ENCODE data around the gene ST3GAL4.
"Not testable (repeated sequence)": the region's sequence is repeated elsewhere in the genome, so short reads cannot be mapped to it uniquely, and the experiment has no call there.

Gene ST3GAL4

DNA sequence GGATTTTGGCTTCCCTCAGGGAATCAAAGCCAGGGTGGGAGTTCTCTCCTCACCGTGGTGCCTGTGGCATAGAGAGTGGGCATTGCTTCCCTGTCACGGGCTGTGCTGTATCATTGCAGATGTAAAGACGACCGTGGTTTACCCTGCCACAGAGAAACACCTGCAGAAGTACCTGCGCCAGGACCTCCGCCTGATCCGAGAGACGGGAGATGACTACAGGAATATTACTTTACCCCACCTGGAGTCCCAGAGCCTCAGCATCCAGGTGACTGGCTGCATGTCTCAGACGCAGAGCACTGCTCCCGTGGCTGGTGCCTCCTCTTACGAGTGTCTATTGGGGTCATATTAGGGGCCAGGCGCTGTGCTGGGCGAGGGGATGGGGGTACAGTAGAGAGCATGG lies 24.2 kb upstream of the ST3GAL4 start:
- DNase-seq = no peak

DNA sequence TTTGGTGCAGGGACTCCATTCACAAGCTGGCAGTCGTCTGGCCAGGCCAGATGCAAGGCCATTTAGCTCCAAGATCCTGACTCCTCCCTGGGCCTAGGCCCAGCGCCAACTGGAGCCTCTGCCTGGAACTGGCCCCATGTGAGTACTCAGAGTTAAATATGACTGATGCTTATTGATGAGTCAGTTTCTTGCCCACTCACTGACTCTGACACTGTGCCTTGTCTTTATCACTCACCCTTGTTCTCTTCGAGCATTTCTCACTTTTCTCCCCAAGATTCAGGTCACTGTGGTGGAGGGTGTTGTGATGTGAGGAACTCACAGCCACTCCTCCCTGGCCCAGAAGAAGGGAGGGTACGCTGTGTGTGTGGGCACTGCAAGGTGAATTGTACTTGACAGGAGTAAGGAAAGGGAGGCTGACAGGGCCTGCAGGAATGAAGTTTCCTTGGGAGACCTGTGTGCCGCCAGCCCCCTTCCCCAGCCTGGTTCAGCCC lies 23.2 kb upstream of the ST3GAL4 start:
- DNase-seq = no peak

DNA sequence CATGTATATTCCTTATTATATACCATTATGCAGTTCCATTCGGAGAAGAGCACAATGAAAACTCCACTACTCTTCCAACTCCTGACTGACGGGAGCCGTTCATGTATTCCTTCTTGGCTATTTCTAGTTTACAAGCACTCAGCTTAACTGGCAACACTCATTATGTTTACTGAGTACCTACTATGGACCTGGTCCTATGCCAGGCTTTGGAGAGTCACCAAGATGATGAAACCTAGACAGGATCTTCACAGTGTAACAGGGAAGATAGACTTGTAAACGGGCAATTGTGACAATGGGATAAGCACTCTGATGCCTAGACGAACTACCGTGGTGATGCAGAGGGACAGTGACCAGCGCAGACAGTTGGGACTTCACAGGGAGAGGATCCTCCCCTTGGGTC lies 22.3 kb upstream of the ST3GAL4 start:
- no peak for DNase-seq

DNA sequence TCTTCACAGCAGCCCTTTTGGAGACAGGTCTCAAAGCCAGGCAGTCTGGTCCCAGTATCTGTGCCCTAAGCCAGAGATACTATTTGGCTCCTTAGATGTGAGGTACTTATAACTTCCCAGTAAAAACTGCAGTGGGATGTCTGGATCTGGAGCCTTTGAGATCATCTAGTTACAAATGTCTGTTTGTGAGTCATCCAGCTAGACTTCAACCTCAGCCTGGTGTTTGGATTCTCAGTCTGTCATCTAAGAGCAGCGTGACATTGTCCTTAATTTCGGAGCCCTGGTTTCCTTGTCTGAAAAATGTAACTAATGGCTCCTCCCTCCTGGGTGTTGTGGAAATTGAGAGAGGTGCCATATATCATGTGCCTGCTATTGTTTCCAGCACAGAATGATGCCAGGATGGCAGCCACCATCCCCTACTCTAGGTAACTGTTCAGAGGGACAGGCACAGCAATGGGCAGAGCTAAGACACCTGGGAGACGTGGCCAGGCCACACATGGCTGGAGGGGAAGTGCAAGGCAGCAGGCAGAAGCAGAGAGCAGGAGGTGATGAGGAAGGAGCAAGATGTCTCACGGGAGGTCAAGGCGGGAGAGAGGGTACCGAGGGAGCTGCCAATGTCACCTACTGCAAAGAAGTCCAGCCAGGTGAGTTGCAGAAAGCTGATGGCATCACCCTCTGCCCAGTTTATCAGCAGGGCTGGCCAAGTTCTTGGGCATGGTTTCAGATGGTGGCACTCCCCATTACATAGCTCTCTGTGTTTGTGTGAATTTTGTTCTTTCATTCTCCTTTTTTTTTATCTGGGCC lies 20.6 kb upstream of the ST3GAL4 start:
- no peak for DNase-seq

DNA sequence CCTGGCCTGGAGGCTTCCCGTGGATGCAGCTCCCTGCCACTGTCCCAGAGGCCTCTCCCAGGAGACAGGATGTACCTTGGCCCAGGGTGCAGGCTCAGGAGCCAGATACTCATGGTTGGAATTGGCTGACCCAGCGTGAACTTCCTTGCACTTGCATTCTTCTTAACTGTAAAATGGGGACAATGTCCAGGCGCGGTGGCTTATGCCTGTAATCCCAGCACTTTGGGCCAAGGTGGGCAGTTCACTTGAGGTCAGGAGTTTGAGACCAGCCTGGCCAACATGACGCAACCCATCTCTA lies 20.1 kb upstream of the ST3GAL4 start:
- no peak for DNase-seq

DNA sequence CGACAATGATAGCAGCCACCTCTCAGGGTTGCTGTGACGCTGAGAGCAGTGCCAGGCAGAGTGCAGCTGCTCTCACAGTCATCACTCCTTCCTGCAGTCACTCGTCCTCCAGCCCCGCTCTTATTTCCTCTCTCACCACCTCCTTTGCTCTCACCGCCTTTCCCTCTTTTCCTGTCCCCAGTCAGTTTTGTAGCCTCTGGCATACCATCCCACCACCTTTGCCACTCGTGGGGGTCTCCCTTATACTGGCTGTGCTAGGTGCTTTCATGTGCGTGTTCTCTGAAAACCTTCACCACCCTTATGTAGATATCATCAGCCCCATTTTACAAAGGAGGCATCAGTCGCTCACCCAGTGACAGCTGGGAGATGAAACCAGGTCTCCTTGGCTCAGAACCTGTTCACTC lies 19.3 kb upstream of the ST3GAL4 start:
- DNase-seq = no peak

DNA sequence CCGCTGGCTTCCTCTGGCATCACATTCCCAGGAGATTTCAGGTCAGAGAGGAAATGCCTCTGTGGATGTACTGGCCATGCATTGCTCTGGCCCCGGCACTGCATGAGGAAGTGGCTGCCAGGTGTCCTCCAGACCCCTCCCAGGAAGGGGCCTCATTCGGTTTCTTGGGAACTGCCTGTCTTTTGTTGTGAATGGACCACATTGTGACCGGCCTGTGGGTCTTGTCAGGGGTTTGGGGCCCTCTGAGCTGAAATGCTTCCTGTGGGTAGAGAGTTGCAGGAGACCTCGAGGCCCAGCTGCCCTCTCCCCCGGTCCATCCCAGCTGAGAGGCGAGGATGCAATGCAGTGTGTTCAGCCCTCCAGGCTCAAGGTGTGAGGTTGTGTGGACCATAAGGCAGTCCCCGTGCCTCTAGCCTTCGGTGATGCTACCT lies 18.8 kb upstream of the ST3GAL4 start:
- DNase-seq = no peak

DNA sequence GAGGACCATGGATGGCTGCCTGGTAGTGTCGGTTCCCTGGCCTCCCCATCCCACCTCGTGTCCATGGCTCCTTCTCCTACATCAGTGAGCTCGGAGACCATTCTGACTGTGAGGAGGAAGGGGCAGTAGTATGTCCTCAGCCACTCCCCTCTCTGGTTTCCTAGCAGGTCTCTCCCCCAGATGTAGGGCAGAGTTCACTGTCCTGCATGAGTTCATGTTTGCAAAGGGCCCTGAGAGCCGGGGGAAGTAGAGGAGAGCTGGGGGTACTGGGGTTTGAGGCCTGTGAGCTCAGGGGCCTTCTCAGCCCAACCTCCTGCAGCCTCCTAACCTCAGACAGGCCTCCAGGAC lies 18.4 kb upstream of the ST3GAL4 start:
- no peak for DNase-seq

DNA sequence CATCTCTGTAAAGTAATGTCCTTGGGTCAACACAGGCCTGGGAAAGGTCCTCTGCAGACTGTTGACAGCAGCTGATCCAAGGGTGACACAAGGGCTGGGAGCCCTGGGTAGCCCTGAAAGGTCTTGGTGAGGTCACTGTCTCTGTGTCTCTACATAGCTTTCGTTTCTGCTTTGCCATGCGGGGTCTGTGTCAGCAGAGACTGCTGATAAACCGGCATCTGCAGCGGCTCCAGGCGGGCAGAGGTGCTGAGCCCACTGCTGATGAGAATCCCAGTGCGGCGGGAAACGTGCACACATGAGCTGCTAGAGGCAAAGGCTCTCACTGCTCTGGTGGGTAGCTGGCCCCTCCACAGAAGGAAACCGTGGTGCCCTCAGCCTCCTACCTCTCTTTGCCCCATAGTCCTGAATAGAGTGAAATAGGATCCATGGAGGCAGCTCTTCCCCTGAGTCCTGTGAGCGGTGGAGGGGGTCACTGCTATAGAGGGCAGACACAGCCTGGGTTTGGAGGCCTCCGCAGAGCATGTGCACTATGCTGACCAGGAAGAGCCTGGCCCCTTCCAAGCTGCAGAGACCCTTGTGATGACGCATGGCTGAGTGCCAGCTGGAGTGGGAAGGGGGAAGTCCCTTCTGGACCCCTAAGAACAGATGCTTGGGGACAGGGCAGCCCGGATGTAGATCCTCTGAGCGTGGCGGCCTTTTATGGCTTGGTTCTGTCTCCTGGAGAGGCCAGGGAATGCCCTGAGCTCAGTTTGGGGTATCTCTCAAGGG lies 17.8 kb upstream of the ST3GAL4 start:
- DNase-seq = no peak

DNA sequence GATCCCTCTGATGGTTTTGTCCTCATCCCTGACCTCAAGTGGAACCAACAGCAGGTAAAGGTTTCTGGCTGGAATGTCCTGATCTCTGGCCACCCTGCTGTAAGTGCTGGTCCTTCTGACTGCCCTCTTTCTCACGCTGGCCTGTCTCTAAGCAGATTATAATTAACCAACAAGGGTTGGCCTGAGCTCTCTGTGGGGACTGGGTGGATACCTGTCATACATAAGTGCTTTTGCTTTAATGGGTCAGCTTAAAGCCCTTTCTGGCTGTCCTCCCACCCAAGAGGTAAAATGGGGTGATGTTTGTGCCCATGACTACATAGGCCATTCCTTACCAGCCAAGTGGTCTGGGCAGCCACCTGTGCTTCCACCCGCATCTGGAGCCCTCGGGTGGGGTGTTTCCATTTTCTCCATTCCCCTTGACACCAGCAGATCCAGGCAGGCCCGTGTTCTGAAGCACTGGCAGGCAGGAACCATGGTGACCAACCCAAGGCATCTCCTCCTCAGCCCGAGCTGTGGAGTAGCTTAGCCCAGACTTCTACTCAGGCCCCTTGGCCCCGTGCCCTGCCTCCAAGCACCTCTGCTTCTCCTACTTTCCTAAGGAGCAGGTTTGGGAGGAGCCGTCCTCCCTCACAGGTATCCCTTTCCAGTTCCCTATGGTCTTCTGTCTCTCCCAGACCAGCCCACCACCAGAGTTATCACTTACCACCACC lies 17.0 kb upstream of the ST3GAL4 start:
- no peak for DNase-seq

DNA sequence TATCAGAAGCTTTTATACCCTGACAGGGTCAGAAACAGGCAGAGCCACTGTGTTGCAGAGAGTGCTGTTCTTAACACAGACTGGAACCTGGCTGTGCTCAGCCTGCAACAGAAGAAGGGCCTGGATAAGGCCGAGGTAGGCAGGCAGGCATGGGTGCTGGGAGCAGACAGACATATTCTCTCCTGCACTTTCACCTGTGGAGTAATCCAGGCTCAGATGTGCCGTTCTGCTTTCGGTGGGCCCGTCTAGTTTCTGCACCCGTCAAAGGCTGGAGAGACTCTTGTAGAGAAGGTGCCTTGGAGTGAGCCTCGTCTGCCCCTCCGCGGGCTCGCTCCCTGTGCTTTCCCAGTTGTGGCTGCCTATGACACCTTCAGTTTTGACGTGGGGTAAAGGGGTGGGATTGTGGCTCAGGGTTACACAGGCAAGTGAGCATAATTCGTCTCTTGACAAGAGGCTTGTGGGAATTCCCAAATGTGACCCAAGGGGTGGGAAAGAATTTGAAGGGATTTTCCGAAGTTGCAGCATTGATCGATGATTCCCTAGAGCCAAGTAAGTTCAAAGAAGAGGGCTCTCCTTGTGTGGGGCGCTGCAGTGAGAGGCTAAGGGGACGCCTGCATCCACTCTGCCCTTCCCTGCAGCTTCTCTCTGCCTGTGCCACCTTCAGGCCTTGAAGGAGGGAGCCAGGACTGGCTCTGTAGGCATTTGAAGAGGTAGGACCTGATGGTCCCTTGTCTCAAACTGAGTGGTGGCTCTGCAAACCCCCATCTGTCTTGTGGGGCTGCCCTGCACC lies 16.2 kb upstream of the ST3GAL4 start:
- no peak for DNase-seq

DNA sequence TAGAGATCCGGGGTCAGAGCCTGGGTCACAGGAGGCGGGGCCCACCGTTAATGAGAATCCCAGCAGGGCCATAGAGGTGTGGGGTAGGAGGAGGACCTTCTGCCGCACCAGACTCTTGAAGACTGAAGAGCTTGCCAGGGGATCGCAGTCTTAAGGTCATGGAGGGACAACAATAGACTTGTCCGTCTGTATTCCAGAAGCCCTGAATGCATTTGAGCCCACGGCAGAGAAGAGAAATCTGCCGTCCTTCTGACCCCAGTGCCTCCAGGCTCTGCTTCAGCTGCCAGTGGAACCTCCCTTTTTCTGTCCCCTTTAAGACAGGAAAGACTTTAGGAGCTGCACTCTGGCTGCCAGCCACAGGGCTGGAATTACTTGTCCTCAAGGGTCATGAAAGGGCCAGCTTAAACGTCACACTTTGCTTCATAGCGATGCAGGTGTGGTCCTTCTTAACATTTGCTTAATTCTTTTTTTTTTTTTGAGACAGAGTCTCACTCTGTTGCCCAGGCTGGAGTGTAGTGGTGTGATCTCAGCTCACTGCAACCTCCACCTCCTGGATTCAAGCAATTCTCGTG lies 15.5 kb upstream of the ST3GAL4 start:
- DNase-seq = no peak

DNA sequence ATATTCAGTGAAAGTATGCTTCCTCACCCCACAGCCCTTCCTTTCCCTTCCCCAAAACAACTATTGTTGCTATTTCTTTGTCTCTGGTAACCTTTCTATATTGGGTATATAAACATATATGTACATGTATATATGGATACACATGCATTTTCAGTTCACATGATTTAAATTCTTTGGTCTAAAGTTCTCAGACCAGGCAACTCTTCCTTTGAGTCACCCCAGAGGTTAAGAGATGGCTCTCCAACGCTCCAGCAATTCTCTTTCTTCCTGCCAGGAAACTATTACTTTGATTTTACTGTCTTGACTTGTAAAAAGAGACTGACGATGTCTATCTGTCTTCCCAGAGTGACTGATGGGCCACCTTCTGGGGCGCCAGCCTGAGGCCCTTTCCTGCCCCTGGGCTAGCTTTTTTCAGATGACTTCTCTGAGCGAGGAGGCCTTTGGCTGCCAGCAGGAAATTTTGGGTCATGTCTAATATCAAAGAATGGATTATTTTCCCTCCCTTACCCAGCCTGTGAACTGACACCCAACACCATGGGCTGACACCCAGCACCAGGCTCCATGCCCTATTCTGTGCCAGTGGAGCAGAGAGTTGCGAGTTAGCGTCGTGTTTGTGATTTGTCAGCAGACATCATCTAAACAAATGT lies 14.4 kb upstream of the ST3GAL4 start:
- DNase-seq = no peak

DNA sequence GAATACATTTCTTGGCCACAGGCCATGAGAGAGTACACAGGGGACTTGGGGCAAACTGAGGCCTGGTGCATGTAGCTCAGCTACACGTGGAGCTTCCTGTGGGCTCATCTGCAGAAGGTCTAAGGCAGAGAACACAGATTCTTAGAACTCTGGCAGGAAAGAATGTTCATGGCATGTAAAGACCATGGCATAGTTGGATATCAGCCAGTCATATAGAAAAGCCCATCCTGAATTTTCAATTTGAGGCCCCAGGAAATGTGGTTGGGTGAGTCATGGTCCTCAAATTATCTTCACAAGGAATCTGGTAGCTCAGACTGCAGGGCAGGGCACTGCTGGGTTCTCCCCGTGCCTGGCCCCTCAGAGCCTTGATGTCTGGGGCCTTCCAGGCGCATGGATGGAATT lies 13.7 kb upstream of the ST3GAL4 start:
- no peak for DNase-seq

DNA sequence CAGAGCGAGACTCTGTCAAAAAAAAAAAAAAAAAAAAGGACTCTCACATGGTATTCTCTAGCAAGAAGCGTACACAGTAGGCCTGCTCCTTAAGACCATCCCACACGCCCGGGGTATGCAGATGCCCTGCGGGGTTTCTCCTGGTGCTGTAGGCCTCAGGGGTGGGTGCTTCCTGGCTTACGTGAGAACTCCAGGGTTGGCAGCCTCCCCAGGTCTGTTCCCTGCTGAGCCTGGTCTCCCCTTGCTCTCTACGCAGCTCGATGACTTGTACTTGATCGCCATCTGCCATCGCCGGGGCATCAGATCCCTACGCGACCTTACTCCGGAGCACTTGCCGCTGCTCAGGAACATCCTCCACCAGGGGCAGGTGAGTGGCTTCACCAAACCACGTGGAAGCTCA lies 12.4 kb upstream of the ST3GAL4 start:
- no peak for DNase-seq

DNA sequence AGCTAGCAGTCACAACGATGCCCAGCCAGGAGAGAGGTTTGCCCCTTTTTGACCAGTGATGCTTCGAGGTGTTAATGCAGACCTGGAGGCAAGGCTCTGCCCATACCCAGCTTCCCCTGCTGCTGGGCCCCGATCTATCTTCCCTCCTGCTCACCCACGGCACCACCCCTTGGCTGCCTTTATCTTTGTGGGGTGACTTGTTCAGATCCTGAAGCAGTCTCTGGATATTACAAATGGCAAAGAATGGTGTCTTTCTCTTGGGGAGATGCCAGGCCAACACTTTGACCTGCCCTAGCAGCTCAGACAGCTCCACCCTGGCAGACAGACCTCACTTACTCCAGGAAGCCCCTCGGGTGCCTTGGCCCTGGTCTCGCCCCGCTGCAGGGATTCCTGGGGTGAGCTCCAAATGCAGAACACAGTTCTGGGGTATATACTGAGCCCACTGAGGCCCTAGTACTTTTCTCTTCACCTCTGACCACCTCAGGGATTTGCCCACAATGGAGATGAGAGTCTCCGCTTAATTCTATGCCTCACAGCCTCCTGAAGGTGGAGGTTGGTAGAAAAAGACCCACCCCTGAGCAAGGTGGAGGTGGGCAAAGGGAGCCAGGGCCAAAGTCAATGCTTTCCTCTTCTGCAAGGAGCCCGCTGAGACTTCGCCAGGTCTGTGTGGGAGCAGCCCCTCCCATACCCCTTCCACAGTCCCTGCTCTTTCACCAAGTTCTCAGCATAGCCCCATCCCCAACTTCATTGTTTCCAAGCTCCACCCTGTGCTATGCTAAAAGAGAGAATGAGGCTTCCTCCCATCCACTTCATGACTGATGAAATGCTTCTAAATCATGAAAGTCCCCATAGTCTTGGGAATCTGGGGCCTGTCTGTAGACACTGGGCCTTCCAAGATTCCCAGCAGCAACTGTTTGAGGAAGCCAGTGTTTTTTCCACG lies 11.1 kb upstream of the ST3GAL4 start:
- no peak for DNase-seq

DNA sequence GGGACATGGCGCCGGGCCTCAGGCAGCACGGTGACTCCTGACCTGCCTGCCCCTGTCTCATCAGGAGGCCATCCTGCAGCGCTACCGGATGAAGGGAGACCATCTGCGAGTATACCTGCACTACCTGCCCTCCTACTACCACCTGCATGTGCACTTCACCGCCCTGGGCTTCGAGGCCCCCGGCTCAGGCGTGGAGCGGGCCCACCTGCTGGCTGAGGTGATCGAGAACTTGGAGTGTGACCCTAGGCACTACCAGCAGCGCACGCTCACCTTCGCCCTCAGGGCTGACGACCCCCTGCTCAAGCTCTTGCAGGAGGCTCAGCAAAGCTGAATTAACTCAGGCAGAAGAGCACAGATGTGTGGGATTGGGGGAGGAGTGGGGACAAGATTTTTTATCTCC lies 10.2 kb upstream of the ST3GAL4 start:
- DNase-seq = no peak

DNA sequence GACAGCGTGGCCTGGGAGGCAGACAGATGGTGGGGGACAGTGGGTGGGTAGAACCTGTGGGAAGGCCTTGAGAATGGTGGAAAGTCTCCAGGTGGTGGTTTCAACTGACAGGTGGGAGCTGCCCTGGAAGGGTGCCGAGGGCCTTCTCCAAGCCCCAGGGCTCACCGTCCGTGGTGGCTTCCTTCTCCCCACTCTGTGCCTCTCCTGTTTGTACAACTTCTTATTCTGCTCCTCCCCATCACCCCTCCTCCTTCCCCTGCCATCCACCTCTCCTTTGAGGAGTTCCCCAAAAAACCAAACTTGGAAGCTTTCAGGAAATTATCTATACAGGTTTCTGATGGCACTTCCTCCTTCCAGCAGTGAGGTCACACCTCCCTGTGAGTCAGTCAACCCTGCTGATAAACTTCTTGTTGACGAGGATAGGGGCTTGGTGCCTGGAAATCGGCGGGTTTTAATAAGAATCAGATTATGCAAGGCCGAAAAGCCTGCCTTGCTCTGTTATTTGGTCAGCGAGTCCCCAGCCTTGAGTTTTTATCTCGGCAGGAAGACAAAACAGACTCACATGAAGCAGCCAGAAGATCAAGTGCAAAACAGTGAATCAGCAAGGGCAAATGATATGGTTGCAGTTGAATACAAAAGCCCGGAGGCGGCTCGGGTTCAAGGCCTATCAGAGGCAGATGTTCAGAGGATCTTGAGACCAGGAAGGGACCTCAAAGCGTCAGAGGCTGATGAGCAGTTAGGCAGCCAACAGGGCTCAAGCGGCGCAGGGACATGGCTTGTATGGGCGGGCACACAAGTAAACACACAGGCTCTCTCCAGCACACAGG lies 9.5 kb upstream of the ST3GAL4 start:
- DNase-seq = no peak

DNA sequence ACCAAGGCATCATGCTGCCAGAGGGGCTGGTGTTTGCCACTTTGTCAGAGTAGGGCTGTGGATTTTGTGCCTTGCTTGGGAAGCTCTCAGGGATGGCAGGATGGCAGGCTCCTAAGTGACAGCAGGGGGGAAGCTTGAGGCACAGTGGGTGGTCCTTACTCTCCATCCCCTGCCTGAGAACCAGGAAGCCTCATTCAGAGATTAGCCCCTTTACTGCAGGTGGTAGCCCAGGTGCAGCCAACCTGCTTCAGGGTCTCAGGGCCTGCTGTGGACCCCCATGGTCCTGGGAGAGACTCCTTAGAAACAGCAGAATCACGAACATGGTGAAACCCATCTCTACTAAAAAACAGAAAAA lies 8.9 kb upstream of the ST3GAL4 start:
- peak; percentile 95 for DNase-seq

DNA sequence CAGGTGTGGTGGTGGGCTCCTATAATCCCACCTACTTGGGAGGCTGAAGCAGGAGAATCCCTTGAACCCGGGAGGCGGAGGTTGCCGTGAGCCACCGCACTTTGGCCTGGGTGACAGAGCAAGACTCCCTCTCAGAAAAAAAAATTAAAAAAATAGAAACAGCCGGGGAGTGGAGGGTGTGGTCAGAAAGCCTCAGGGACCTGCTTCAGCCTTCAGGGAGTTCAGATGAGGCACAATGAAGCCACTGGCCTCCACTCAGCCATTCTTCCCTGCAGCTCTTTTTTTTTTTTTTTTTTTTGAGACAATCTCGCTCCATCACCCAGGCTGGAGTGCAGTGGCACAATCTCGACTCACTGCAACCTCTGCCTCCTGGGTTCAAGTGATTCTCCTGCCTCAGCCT lies 8.5 kb upstream of the ST3GAL4 start:
- not testable (repeated sequence) for DNase-seq

Measured in NCI-H345 (cell line).